Activated T-helper 1 cell treated with anti-CD3 and anti-CD28 coated beads, Interleukin-2, amount 50 U/mL, for 16 hours (primary cell): ENCODE data around the gene TRPM4.
"Not testable (repeated sequence)": the region's sequence is repeated elsewhere in the genome, so short reads cannot be mapped to it uniquely, and the experiment has no call there.

Source experiments
- DNase-seq, 2 donors: peaks; one replicate each; pipeline ENCODE4 v3.0.0-alpha.2; 2020; ENCODE audit warnings: low read depth in 1 of 2, low spot score in 1 of 2

Gene TRPM4

DNA sequence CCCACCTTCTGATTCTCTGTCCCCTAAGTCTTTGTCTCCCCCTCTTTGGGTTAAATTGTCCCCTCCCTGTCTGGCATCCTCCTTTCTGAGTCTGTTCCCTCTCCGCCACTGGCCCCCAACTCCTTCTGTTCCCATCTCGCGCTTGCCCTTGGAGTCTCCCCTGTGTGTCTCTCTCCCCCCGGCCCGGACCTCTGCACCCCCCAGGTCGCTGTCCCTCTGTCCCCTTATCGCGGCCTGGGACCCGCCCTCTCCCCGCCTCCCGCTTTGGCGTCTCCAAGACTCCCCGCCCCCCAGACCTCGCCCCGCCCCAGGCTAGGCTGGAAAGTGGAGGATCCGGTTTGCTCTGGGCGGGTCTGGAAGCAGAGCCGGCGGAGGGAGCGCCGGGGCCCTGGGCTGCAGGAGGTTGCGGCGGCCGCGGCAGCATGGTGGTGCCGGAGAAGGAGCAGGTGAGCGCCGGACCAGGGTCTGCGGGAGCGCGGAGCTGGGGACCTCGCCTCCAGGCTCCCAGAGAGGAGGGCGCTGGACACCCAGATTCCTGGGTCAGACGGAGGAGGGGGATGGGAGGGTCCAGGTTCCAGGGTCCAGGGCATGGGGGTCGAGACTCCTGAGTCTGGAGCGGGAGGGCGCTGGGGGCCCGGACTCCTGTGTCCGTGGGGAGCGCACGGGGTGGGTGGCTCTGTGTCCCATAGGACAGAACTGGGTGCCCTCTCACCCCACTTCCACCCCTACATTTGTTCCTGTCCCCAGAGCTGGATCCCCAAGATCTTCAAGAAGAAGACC lies at the start of gene TRPM4:
TRPM4 (plus strand) TSS at position 348 of the 780 bp plus-strand sequence; CDS start at position 423, 75 bp downstream.
- no peak for DNase-seq

DNA sequence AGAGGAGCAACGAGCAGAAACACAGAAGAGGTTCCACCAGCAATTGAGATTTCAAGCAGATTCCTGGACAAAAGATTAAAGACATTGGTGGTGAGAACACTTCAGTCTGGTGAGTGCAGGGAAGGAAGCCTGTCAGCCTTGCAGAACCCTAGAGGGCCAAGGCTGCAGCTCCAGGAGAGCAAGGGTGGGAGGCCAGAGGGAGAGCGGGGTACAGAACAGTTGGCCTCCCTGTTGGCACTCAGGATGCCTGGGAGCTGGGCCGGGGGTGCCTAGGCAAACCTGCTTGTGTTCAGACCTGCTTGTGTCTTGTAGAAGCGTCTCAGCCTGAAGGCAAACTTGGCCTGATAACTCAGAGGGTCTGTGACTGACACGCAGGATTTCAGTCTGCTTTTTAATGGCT lies 48.5 kb upstream of the TRPM4 start:
- no peak for DNase-seq

DNA sequence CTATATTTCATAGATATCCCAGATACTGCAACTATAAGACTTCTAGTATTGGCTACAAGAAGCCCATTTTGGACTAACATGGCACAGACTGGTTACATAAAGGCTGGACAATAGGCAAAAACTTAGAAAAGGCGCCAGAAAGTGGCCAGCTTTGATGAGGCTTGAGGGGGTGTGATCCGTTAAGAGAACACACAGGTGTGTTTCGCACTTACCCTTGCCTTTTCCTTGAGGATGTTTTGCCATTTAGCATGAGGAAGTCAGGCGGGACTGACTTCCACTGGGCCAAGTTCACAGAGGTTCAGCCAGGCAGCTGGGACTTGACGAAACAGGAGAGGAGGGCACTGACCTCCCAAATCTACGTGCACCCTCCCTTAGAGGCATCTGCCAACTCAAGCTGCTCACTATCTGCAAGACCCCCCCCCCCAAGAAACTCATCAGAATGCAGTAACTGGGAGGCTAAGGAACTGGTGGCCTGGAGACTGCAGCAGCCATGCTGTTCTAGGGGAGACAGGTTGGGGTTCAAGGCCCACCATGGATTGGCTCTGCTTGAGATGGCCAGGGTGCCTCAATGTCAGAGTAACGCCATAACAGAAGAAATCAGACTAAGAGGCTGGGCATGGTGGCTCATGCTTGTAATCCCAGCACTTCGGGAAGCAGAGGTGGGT lies 47.9 kb upstream of the TRPM4 start:
- DNase-seq: no peak

- DNase-seq: no peak
Observed at GRCh38 chr19:49110567-49110966, 47.0 kb upstream of the TRPM4 start.

- no peak for DNase-seq
Observed at GRCh38 chr19:49111218-49111998, 46.2 kb upstream of the TRPM4 start.

DNA sequence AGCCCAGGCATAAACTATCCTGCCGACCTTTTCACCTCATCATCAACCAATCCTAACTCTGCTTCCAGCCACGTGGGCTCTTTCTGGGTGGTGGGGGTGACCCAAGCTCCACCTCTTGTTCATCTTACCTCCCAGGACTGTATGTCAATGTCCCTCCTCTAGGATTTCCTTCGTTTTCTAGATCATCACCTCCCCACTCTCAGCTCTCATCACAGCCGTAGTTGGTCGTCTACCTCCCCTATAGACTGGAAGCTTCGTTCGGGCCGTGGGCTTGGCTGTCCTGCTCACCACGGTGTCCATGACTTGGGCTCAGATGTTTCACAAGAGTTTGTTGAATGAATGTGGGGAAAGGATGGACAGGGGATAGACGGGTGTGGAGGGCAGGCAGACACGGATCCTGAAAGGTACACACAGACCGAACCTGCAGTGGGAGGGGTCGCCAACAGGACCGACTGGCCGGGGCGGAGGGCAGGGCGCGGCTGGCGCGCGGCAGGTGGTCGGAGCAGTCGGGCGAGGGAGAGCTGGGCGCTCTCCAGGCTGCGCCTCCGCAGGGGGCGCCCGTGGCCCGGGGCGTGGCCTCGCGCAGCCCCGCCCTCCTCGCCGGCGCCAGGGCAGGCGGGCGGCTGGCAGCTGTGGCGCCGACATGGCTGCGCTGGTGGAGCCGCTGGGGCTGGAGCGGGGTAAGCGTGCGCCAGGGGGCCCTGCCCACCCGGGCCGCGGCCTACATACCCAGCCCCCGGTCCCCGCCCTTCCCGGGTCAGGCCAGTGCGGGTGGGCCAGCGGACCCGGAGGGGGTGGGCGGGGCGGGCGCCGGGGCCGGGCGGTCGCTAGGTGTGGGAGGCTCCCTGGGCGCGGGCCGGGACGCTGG lies 43.6 kb upstream of the TRPM4 start, which contains the start of gene LIN7B:
LIN7B (plus strand) TSS at position 609 of the 868 bp plus-strand sequence; CDS start at position 644, 35 bp downstream.
- DNase-seq: peak; percentile 39 to 69

DNA sequence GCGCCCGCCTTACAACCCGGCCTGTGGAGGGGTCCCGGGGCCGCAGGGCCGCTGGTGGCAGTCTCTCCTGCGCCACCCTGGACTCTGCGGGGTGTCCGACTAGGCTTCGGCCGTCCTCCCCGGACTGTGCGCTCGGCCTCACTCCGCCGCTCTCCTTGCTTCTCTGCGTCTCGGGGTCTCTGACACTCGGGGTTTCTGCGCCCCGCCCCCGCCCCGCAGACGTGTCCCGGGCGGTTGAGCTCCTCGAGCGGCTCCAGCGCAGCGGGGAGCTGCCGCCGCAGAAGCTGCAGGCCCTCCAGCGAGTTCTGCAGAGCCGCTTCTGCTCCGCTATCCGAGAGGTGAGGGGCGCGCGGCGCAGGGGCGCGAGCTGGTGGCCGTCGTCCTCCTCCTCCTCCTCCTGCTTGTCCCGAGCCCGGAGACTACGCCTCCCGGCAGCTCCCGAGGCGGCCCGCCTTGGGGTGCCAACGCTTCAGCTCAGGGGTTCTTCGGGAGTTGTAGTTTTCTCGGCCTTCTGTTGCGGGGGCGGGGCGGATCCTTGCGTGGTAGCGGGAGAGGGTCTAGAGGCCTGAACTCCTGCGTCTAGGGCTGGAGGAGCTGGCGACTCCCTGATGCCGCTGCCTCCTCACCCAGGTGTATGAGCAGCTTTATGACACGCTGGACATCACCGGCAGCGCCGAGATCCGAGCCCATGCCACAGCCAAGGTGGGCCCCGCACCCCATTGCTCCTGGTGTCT lies 42.8 kb upstream of the TRPM4 start:
- peak in 1 of 2 donors; percentile 19 for DNase-seq

DNA sequence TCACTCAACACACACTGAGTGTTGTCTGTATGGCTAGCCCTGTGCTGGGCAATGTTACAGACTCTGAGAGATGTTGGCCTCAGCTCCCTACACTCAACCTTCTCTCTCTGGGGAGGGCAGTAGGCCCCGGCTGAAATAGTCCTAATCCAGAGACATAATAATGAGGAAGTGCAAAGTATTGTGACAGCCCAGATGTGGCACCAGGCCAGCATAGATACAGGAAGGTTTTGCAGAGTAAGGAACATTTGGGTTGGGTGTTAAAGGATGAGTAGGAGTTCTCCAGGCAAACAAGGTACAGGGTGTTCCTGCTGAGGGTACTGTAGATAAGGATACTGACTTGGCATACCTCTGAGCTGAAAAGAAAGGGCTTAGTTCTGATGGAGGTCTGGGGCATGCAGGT lies 41.0 kb upstream of the TRPM4 start:
- no peak for DNase-seq

- no peak for DNase-seq
Observed at GRCh38 chr19:49117677-49118564, 39.7 kb upstream of the TRPM4 start.

GRCh38 chr19:49118565-49119410 lies 38.8 kb upstream of the TRPM4 start, which contains the start of gene C19orf73:
C19orf73 (minus strand) TSS chr19:49119143; CDS start chr19:49119022, 121 bp downstream.
- peak; percentile 90 to 95 for DNase-seq

- DNase-seq: no peak
Observed at GRCh38 chr19:49119411-49120324, 37.9 kb upstream of the TRPM4 start, which contains the start of gene PPFIA3. PPFIA3 (plus strand) TSS chr19:49119544; CDS start chr19:49127874, 8,330 bp downstream.

GRCh38 chr19:49120325-49120683 lies 37.3 kb upstream of the TRPM4 start:
- DNase-seq: no peak

- no peak for DNase-seq
Observed at GRCh38 chr19:49120868-49121267, 36.7 kb upstream of the TRPM4 start.

DNA sequence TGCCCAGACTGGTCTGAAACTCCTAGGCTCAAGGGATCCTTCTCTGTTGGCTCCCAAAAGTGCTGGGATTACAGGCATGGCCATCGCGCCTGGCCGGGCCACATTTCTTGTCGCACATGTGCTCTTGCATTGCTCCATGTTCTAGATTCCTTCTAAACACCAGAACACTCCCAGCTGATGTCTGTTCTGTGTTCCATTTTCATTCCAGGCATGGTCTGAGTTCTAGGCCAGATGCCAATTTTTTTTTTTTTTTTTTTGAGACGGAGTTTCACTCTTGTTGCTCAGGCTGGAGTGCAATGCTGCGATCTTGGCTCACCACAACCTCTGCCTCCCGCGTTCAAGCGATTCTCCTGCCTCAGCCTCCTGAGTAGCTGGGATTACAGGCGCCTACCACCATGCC lies 35.8 kb upstream of the TRPM4 start:
- not testable (repeated sequence) for DNase-seq

- not testable (repeated sequence) for DNase-seq
Observed at GRCh38 chr19:49123285-49123684, 34.3 kb upstream of the TRPM4 start.

GRCh38 chr19:49125025-49125731 lies 32.4 kb upstream of the TRPM4 start:
- DNase-seq: no peak
